HG02642 (cell line): ENCODE data around the gene TMEM140.
A peak's percentile ranks its signal among the peaks of the same experiment; 100 is the strongest.

Experiments used
- ATAC-seq: cut with Tn5 transposase; IDR thresholded peaks from one replicate; pipeline ENCODE4 v1.9.1; 2021; ENCODE audit warnings: mild to moderate bottlenecking; ENCODE audit not compliant: unreplicated experiment, poor library complexity

TMEM140 gene

GRCh38 chr7:135156290-135156689, 8.4 kb downstream of the TMEM140 start:
- ATAC-seq, result no peak

- no peak for ATAC-seq
These were observed 10.3 kb downstream of the TMEM140 start for GRCh38 chr7:135158141-135158655.

GRCh38 chr7:135158874-135159273, 11.0 kb downstream of the TMEM140 start:
- no peak for ATAC-seq

DNA sequence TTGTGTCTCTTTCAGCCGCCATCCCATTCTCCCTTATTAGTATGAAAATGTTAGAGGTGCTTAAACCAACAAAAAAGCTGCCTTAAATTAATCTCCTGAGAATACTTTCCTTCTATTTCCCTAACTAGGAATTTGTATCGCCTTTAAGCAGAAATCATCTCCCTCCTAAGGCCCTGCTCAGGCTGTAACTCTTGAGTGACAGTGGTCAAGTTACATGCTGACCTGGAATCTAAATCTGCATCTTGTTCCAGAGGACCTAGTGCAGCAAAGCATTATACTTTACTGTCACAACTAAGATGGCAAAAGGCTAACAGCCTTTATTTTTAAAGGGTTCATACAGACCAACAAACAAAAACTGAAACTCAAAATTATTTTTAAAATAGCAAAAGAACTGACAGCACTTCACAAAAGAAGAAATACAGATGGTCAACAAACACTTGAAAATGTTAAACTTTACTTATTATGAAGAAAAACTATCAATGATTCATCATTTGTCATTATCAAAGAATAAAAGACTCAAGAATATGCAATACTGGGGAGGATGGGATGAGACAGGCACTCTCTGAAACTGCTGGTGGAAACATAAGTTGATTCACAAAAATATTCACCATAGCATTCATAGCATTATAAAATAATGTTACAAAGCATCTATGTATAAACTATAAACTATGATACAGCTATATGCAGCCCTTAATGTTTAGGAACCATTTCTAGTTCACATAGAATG, 11.7 kb downstream of the TMEM140 start:
- no peak for ATAC-seq

- ATAC-seq, result no peak
These were observed 12.4 kb downstream of the TMEM140 start for GRCh38 chr7:135160098-135160857.

DNA sequence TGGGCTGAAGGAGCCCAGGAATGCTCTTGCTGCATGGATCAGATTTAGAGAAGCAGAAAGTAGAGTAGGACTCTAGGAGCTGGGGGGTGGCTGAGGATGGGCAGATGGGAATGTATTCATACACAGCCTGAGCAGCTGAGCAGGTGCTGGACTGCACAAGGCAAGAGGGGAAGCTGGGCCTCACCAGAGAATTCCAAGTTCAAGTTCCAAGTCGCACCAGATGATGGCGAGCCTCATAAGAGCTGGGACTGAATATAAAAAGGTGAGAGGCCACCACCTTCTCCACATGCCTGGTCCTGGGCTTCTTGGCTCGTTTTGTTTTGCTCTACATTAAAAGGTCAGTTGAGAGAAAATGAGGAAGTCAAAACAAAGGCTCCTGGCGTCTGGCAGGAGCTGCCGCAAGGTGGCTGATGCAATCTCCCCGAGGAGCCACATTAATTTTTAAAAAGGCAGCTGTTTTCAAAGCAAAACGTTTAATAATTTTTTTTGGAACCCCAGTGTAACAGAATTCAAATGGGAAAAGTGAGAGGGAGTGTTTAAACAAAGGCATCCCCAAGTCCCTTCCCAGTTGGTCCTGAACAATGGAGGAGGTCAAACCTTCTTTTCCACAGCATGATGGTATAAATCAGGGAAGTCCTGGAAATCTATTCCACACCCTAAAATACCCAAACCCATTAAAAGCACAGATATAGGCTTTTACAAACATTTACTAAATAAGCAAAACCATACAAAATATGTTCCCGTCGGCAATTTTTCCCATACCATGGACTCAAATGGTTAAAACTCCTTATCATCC, 13.2 kb downstream of the TMEM140 start:
- no peak for ATAC-seq

DNA sequence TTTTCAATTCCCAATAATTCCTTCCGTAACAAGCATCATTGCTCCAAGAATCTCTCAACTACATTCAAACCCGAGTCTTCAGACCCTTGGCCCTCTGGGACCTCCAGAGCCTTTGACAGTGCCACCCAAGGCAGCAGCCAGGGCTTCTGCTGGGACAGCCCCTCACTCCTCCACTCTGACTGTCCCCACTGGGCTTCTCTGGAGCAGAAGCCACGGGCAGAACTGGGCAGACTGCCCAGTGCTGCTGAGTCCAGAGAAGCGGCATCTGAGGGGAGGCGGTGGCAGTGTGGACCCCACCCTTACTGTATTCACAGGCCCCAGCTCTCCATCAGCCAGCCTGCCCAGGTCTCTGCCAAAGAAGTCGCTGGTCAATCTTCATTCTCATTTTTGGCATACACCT, 13.8 kb downstream of the TMEM140 start:
- no peak for ATAC-seq

GRCh38 chr7:135162382-135163001, 14.6 kb downstream of the TMEM140 start:
- ATAC-seq, result no peak

DNA sequence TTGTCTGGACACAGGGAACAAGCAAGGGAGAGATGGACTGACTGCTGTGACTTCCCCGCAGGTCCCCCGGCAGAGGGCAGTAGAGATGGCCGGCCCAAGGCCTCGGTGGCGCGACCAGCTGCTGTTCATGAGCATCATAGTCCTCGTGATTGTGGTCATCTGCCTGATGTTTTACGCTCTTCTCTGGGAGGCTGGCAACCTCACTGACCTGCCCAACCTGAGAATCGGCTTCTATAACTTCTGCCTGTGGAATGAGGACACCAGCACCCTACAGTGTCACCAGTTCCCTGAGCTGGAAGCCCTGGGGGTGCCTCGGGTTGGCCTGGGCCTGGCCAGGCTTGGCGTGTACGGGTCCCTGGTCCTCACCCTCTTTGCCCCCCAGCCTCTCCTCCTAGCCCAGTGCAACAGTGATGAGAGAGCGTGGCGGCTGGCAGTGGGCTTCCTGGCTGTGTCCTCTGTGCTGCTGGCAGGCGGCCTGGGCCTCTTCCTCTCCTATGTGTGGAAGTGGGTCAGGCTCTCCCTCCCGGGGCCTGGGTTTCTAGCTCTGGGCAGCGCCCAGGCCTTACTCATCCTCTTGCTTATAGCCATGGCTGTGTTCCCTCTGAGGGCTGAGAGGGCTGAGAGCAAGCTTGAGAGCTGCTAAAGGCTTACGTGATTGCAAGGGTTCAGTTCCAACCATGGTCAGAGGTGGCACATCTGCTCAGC, 16.6 kb downstream of the TMEM140 start:
- no peak for ATAC-seq

GRCh38 chr7:135165862-135166261, 18.0 kb downstream of the TMEM140 start:
- ATAC-seq, result no peak

DNA sequence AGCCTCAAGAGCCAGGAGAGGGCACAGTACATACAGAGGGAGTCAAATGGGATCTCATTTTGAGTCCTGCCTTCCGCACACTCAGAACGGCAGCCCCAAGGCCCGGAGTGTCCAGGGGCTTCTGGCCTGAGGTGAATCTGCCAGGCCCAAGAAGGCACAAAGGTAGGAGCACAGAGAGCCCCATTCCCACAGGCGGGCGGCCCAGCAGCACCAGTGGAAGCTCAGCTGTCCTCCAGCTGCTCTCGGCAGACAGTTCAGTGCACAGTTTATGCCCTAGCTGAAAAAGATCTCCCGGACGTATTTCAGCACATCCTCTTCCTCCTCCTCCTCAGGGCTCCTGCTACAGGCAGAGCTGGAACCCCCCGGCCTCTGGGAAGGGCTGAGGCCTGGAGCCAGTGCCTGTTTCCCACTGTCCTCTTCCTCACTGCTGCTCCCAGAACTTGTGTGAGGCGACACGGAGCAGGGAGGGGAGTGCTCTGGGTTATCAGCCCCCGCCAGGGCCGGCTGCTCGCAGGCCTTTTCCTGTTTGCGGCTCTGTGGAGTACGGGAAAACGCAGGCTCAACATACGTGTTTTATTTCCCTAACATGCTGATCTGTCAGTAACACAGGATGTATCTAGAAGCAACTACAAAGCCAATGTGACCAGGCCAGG, 18.6 kb downstream of the TMEM140 start:
- no peak for ATAC-seq

DNA sequence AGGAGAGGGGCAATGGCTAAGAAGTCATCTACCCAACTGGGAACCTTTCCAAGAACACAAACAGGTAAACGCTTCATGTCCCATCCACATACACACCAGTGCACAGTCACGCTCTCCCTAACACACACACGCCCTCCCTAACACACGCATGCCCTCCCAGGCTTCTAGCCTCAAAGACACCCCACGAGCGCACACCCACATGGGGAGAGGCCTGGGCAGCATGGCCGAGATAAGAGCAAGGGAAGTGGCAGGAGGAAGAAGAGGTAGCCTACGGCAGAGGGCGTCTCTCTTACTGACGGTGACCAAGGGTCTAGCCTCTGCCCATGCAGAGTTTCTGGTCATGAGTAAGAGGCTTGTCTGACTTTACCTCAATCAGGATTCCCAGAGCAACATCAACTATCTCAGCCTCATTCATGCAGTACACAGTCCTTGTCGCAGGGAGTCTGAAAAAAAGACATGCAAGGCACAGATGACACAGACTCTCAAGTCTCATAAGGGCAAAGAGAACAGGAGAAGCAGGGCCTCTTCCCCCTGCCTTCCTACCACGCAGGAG, 19.6 kb downstream of the TMEM140 start:
- no peak for ATAC-seq

GRCh38 chr7:135168001-135168400, 20.1 kb downstream of the TMEM140 start:
- ATAC-seq, result no peak

DNA sequence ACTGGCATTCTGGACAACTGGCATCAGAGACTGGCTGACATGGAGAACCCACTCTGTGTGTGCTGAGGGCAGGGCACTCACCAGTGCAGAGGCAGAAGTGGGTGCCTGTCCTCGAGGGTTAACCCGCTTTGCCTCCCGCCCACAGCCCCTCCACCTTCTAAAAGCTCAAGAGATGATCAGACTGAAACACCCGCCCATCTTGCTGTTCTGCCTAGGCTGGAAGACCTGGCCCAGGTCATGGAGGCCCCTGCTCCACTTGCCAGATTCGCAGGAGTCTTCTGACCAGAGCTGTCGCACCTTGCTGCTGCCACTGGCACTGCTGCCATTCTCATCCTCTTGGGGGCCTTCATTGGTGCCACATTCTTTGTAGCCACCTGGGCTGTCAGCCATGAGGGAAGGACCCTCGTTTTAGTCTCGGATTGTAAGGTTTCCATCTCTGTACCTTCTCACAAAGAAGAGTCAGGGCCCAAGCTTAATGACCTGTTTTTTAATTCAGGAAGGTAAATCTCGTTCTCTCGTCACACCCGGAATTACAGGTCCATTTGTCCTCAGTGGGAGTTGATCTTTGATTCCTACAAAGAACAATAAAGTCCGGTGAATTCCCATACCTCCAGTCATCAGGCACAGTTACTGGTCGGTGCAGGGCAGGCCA, 20.7 kb downstream of the TMEM140 start:
- no peak for ATAC-seq

GRCh38 chr7:135169141-135169963, 21.5 kb downstream of the TMEM140 start:
- peak; percentile 40 for ATAC-seq

DNA sequence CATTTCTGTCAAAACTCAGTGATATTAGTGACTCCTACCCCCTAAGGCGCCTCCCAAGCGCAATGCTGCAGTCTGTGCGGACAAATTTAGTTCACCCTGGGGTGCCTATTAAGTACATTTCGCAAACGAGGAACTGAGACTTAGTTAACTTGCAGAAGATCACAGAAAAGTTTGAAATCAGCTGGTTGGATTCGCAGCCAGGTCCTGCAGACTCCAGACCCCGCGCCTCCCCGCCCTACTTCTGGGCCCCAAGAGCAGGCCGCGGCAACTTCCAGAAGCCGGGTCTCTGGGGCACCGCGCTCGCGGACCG, 22.0 kb downstream of the TMEM140 start:
- ATAC-seq, result no peak

- peak; percentile 75 for ATAC-seq
These were observed 22.6 kb downstream of the TMEM140 start, which contains the start of gene CYREN for GRCh38 chr7:135170274-135170997. CYREN (minus strand) TSS chr7:135170707; CDS start chr7:135168922, 1,785 bp downstream.
